Epithelial cell of proximal tubule (primary cell): ENCODE data around the gene PIGQ. TPM values are rescaled to one million over a fixed set of nuclear protein-coding genes. Genes with fewer than 3 reads are reported as not detected.

Experiments
- DNase-seq: peaks from one replicate; pipeline ENCODE4 v3.0.0-alpha.2; 2011; ENCODE audit warnings: low read depth
- H3K4me3 ChIP-seq: 2 replicates; pipeline ENCODE4 v1.5.1; 2011; ENCODE audit warnings: low read depth, mild to moderate bottlenecking, low read length
- total RNA-seq: library from RNA; depleted of rRNA; stranded (reverse); fragments of >200 nt; gene quantifications from 2 replicates; pipeline ENCODE4 v1.2.3, GENCODE V29; 2015
- TF ChIP-seq, protein P1 (sequence below): conservative IDR thresholded peaks from 2 replicates; pipeline ENCODE4 v1.5.1; 2012; ENCODE audit warnings: low read depth, mild to moderate bottlenecking, low read length

The PIGQ gene
- total RNA-seq, 1 donor from 2014 or later = 60.9 TPM

DNA sequence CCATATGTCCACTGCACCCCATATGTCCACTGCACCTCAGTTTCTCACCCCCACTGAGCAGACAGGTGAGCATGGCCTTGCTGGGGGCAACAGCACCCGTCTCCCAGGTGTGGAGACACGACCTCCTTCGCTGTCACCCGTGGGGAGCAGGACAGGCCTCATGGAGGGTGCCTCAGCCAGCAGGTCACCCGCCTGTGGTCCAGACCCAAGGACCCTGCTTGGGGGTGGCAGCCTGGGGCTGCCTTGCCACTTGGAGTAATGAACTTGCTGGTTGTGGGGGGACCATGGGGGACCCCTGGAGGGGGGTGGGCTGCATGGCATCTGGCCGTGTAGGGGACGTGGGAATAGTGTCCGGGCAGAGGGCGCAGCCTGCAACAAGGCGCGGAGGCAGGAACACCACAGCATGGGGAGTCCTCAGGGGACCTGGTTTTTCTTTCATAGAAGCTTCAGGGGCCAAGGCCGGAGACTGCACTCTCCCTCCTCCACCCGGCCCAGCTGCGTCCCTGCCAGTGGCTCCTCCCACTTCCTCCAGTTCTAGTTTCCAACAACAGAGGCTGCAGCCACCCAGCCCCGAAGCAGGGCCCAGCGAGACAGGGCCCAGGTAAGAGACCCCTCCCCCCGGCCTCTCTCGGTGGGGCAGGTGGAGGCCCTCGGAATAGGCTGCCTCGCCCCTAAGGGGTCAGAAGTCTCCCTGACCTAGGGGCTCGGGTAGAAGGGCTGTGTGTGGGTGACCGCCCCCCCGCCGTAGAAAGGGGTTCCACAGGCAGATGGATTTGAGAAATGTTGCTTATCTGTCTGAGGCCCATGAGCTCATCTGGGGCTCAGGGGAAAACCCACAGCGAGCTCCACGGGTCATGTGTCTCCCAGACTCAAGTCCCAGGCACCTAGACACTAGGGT is 3.0 kb upstream of the PIGQ start, which contains the start of gene NHLRC4:
Gene NHLRC4, plus strand, starts transcription at position 531 of the 898 bp plus-strand sequence. CDS start 1,043 bp downstream, outside the sequence.
- no peak within 1 kb of the TSS for H3K4me3 ChIP-seq
- TF ChIP-seq, protein P1, sequence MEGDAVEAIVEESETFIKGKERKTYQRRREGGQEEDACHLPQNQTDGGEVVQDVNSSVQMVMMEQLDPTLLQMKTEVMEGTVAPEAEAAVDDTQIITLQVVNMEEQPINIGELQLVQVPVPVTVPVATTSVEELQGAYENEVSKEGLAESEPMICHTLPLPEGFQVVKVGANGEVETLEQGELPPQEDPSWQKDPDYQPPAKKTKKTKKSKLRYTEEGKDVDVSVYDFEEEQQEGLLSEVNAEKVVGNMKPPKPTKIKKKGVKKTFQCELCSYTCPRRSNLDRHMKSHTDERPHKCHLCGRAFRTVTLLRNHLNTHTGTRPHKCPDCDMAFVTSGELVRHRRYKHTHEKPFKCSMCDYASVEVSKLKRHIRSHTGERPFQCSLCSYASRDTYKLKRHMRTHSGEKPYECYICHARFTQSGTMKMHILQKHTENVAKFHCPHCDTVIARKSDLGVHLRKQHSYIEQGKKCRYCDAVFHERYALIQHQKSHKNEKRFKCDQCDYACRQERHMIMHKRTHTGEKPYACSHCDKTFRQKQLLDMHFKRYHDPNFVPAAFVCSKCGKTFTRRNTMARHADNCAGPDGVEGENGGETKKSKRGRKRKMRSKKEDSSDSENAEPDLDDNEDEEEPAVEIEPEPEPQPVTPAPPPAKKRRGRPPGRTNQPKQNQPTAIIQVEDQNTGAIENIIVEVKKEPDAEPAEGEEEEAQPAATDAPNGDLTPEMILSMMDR = no peak
- no peak for DNase-seq

DNA sequence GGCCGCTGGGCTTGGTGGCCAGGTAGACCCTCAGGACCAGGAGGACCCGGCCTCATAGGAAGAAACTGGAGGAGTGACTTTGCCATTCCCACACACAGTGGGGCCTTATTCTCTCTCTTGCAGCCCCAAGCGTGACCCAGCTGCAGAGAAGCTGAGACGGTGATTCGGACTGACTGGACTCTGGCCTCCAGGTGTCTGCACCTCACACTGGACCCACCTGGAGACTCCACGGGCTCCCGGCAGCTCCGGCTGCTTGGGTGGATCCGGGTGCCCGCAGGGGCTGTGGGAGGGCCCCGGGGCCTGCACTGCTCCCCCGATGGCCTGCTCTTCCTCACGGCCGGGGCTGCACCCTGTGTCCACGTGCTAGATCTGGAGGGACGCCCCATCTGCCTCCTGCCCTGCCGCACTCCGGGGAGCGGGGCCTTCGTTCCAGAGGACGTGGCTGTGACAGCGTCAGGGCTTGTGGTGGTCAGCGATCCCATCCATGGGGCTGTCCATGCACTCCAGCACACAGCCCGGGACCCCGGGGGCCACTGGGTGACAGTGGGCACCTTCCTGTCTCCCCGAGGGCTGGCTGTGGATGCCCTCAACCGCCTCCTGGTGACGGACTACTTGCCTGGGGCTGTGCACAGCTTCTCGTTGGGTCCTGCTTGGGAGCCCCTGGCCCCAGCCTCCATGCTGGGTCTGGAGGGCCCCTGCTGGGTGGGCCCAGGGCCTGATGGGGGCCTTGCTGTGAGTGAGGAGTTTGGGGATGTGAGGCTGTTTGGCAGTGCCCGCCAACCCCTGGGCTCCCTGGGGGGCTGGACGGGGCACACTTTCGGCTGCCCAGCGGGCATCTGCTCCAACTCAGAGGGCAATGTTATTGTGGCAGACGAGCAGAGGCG is 2.2 kb upstream of the PIGQ start:
- TF ChIP-seq, protein P1 = no peak
- H3K4me3 ChIP-seq = no peak overlapping the region
- DNase-seq = no peak

- DNase-seq = no peak
- H3K4me3 ChIP-seq = peak overlapping the region; percentile 92
- TF ChIP-seq, protein P1 = no peak
These were observed 1.1 kb upstream of the PIGQ start for GRCh38 chr16:568401-569258.

DNA sequence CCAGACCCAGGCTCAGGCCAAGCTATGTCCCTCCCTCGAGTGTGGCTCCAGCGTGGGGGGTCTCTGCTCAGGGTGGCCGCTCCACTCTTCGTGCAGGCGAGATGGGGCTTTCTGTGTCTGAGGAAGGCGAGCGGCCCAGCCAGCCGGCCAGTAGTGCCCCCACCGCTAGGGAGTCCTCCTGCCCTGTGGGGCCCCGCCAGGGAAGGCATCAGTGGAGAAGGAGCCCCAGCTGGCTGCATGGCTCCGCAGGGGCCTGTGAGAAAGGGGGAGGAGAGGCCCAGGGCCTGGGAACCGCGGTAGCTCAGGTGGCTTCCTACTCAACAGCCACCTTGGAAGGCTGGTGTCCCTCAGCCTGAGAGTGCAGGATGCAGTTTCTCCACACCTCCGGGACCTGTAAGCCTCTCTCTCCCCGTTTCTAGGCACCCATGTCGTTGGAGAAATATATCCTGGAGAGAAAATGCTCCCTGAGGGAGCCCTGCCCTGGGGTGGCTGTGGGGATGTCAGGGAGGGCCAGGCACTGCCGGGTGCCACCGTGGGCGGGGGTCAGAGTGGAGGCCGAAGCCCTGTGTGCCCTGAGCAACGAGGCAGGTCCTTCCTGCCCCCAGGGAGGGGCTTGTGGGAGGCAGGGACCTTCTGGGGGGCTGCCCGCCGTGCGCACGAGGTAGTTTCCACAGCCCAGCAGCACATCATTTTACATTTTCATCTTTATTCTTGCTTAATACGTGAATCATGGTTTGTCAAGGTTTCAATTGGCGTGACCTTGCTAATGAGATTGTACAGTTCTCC is 3.3 kb downstream of the PIGQ start:
- DNase-seq = no peak
- no peak overlapping the region for H3K4me3 ChIP-seq
- TF ChIP-seq, protein P1 = no peak

DNA sequence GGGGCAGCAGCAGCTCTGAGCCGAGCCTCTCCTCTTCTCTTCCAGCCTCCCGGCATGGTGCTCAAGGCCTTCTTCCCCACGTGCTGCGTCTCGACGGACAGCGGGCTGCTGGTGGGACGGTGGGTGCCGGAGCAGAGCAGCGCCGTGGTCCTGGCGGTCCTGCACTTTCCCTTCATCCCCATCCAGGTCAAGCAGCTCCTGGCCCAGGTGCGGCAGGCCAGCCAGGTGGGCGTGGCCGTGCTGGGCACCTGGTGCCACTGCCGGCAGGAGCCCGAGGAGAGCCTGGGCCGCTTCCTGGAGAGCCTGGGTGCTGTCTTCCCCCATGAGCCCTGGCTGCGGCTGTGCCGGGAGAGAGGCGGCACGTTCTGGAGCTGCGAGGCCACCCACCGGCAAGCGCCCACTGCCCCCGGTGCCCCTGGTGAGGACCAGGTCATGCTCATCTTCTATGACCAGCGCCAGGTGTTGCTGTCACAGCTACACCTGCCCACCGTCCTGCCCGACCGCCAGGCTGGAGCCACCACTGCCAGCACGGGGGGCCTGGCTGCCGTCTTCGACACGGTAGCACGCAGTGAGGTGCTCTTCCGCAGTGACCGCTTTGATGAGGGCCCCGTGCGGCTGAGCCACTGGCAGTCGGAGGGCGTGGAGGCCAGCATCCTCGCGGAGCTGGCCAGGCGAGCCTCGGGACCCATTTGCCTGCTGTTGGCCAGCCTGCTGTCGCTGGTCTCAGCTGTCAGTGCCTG is 4.4 kb downstream of the PIGQ start:
- TF ChIP-seq, protein P1 = no peak
- no peak for DNase-seq
- no peak overlapping the region for H3K4me3 ChIP-seq
